ENCODE measurements around the gene TMEM201. TPM values are rescaled to one million over a fixed set of nuclear protein-coding genes. Genes with fewer than 3 reads are reported as not detected.

TMEM201 gene
- total and polyA plus RNA-seq, 9 of the 15 experiments (the other 6 are each of a cell fraction or from before 2014, with no cell fraction given): 0.42 to 51.3 (median 7.4) TPM

GRCh38 chr1:9539165-9539828, 49.4 kb upstream of the TMEM201 start, which contains the start of gene SLC25A33 (continued):
- TF ChIP-seq FOXP4 (CRISPR knock-in tag; IDR thresholded peaks at IDR 0.05; ENCODE audit: borderline replicate concordance): no peak
- peak; percentile 97 for TF ChIP-seq CREM (IDR thresholded peaks at IDR 0.05; ENCODE audit: low read depth)
- peak; percentile 59; the same call in 1 of the 2 replicates for TF ChIP-seq E2F3 (CRISPR knock-in tag; IDR thresholded peaks at IDR 0.05)
- no peak for TF ChIP-seq ZNF551 (CRISPR knock-in tag; IDR thresholded peaks at IDR 0.05)
- TF ChIP-seq FUS (optimal IDR thresholded peaks at IDR 0.05; ENCODE audit: low read depth, low read length): no peak
- 0 out of 2 replicates have a peak, but pooled peaks have one; percentile 51 for TF ChIP-seq TOE1 (IDR thresholded peaks at IDR 0.05; ENCODE audit: borderline replicate concordance)
- TF ChIP-seq TOE1 (CRISPR knock-in tag; IDR thresholded peaks at IDR 0.05; ENCODE audit: borderline replicate concordance, low read depth): peak; percentile 14; the same call in 1 of the 2 replicates
- TF ChIP-seq MAX (CRISPR knock-in tag; IDR thresholded peaks at IDR 0.05): peak; percentile 83
- TF ChIP-seq CCNT2 (IDR thresholded peaks at IDR 0.05; ENCODE audit: borderline replicate concordance, extremely low read depth, insufficient read length, low read depth, low read length): peak; percentile 95
- TF ChIP-seq ZBTB40 (IDR thresholded peaks at IDR 0.05): no peak
- TF ChIP-seq ZBTB40 (CRISPR knock-in tag; IDR thresholded peaks at IDR 0.05): no peak
- TF ChIP-seq PTBP1 (IDR thresholded peaks at IDR 0.05; ENCODE audit: low read depth, low read length): no peak
- TF ChIP-seq PML (IDR thresholded peaks at IDR 0.05; ENCODE audit: low read length): 0 out of 2 replicates have a peak, but pooled peaks have one; percentile 52
- TF ChIP-seq ZNF24 (IDR thresholded peaks at IDR 0.05): peak; percentile 59; the same call in 1 of the 2 replicates
- TF ChIP-seq HES1 (IDR thresholded peaks at IDR 0.05; ENCODE audit: low read depth): 0 out of 2 replicates have a peak, but pooled peaks have one; percentile 10
- TF ChIP-seq SAFB2 (IDR thresholded peaks at IDR 0.05; ENCODE audit: borderline replicate concordance, low read depth, low read length, severe bottlenecking): no peak

Measured in K562 (cell line).